ENCODE data around the gene AQP2. TPM values are rescaled to one million over a fixed set of nuclear protein-coding genes. Genes with fewer than 3 reads are reported as not detected.
"Not testable (repeated sequence)": the region's sequence is repeated elsewhere in the genome, so short reads cannot be mapped to it uniquely, and the experiment has no call there.

The AQP2 gene
- total RNA-seq, 1 experiment from 2014 or later = 0.10 TPM

DNA sequence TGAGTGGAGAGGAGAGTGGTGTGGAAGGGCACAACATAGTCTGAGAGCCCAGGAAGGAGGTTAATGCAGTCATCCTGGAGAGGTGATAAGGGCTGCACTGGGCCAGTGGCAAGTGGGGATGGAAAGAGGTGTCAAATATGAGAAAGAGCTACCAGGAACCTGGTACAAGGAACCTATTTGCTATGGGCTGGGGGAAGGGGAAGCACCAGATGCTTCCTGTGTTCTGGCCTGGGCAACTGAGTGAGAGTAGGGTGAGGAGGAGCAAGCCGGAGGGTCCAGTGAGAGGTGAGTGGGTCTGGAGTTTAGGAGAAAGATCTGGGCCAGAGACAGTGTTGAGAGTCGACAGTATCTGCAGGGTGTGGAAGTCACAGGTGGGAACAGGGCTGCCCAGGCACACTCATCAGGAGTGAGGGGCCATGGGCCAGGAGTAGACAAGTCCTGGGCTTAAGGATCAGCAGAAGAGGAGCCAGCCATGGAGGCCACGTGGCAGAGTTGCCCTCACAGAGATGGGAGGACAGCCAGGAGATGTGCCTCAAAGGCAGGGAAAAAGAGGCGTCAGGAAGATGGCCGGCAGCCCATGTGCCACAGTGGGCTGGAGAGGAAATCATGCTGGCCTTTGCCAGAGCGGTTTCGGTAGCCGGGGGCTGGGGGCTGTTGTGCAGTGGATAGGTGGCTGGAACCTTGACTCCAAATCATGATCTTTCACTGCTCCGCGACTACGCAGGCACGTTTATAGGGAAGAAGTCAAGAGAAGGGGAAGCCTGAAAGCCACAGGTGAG lies 19.3 kb downstream of the AQP2 start:
- DNase-seq (ENCODE audit: low spot score) = no peak

DNA sequence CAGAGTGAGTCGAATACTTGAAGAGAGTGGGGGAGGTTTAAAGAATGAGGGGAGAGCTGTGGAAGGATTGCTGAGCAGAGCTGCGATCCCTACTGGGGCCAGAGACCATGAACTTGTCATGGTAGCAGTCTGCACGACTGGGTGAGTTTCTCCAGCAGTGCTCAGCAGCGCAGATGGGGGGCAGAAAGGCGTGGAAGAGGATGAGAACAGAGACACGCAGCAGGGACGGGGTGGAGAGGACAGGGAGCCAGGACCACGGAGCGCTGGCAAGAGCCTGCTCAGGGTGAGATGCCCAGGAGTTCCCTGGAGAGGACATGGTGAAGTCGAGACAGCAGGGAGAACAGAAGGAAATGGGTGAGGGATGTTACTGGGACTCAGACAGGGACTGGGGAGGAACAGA lies 20.1 kb downstream of the AQP2 start:
- DNase-seq (ENCODE audit: low spot score) = no peak

DNA sequence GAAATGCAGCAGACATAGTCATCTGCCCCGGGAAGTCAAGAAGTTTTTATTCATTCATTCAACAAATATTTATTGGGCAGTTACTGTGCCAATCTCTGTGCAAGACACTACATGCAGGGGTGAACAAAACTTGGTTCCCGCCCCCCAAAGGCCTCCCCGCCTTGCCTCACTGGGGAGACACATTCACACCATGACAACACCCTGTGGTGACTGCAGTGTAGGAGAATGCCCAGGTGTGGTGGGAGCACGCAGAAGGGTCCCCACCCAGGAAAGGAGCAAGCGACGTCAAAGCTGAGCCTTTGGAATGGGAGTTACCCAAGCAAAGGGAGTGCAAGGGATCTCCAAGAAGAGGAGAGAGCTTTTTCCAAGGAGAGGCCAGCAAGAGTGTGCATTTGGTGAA lies 20.6 kb downstream of the AQP2 start:
- no peak for DNase-seq (ENCODE audit: low spot score)

DNA sequence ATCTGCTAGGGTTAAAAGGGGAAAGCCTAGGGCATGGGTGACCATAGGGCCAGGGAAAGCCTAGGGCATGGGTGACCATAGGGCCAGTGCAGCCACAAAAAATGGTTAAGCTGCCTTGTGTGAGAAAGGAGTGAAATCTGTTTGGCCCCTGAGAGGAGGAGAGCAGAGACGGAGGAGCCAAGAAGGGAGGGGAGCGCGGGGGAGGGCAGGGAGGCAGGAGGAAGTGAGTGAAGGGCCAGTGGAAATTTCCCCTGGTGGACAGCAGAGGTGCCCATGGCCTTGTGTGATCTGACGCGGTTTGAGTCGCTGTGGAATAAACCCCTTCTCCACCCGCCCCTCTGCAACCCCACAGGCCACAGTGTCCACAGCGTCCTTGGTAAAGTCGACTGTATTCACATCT lies 21.6 kb downstream of the AQP2 start:
- no peak for DNase-seq (ENCODE audit: low spot score)

DNA sequence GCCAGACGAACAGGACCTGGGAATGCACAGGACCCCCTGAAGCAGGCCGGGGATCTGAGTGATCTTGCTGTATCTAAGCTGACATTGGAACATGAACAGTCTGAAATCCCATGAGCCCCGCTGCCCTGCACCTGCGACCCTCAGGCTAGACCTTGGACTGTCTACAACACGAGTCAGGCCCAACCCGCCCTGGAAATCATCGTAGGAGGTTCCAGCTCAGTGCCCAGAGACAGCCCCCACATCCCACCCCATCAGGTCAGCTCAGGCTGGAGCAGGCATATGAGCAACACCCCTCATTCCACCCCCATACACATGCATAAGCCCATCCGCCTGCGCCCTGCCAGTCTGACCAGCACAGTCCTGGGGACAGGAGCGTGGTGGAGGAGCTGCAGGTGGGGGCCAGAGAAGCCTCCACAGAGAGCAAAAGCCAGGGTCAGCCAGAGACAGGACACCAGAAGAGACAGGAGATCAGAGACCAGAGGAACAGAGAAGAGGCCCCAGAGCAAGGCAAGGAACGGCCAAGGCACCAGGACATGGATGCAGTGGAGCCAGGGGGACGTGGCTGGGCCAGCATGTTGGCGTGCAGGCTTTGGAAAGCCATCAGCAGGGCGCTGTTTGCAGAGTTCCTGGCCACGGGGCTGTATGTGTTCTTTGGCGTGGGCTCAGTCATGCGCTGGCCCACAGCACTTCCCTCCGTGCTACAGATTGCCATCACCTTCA lies 22.3 kb downstream of the AQP2 start, which contains the start of gene AQP6:
AQP6 (plus strand) TSS at position 307 of the 720 bp plus-strand sequence; CDS start at position 534, 227 bp downstream.
- DNase-seq (ENCODE audit: low spot score) = no peak

DNA sequence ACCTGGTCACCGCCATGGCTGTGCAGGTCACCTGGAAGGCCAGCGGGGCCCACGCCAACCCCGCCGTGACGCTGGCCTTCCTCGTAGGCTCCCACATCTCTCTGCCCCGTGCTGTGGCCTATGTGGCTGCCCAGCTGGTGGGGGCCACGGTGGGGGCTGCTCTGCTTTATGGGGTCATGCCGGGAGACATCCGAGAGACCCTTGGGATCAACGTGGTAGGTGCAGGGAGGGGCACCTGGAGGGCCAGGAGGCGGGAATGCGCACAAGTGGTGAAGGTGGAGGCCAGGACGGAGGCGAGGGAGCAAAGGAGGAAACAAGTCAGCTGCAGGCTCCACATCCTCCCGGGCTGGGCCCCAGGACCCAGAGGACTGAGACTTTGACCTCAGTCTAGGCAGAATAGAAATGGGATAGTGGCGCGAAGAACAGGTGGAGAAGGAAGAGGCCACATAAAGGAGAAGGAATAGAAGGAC lies 22.9 kb downstream of the AQP2 start:
- no peak for DNase-seq (ENCODE audit: low spot score)

DNA sequence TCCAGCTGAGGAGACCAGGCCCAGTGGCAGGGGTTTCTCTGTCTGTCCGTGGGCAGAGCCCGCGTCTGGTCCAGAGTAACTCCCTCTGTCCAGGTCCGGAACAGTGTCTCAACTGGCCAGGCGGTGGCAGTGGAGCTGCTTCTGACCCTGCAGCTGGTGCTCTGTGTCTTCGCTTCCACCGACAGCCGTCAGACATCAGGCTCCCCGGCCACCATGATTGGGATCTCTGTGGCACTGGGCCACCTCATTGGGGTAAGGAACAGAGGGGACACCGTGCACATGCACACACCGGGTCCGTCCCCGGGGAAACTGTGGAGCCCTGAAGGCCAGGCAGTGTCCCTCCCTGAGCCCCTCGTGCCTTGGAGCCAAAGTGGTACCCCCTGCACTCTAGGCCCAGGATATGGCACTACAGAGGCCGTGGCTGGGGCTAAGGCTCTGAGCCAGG lies 23.7 kb downstream of the AQP2 start:
- no peak for DNase-seq (ENCODE audit: low spot score)

DNA sequence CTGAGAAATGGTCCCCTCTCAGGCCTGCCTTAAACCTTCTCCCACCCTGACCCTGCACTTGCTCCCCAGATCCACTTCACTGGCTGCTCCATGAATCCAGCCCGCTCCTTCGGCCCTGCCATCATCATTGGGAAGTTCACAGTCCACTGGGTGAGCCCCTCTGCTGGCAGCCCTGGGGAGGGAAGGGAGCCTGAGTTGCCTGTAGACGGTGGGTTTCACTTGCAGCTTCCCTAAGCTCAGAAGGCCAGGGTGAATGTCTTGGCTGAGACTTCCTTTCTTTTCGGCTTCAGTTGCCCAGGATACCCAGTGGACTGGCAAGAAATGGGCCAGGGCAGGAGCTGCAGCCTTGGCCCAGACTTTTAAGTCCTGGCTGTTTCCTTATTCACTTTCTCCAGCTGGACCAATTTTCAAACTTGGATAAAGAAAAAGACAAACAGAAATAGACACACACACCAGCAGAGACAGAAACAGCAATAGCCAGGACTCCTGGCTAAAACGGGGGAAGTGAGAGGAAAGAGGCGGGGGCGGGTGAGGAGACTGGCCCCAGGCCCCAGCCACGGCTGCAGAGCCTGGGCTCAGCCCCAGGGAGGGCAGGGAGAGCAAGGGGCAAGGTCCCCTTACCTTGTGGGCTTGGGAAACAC lies 24.3 kb downstream of the AQP2 start:
- DNase-seq (ENCODE audit: low spot score) = no peak

DNA sequence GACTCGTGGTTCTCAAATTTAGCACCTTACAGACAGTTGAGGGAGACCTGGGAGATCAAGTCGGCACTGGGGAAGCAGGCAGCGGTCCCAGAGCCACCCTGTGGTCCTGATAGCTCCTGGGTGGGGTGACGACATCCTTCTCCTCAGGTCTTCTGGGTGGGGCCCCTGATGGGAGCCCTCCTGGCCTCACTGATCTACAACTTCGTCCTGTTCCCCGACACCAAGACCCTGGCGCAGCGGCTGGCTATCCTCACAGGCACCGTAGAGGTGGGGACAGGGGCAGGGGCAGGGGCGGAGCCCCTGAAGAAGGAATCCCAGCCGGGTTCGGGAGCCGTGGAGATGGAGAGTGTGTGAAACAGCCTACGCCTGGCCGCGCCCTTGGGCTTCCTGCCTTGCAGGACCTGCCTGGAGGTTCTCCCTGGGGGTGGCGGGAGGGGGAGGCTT lies 24.8 kb downstream of the AQP2 start:
- no peak for DNase-seq (ENCODE audit: low spot score)

DNA sequence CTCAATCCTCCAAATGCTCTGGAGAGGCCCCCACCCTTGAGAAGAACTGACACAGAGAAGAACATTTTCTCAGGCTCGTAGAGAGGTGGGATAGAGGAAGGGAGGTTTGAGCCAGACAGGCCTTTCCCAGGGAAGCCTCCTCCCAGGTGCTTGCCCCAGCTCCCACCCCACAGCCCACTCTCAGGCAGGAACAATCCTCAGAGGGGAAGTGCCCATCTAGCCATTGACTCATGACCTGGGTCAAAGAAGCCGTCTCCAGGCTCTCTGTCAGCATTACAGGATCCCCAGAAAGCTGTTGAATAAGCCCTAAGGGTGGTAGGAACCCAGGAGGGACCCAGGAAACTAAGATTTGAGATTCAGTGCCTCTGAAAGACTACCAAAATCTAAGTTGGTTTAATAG lies 26.0 kb downstream of the AQP2 start:
- no peak for DNase-seq (ENCODE audit: low spot score)

DNA sequence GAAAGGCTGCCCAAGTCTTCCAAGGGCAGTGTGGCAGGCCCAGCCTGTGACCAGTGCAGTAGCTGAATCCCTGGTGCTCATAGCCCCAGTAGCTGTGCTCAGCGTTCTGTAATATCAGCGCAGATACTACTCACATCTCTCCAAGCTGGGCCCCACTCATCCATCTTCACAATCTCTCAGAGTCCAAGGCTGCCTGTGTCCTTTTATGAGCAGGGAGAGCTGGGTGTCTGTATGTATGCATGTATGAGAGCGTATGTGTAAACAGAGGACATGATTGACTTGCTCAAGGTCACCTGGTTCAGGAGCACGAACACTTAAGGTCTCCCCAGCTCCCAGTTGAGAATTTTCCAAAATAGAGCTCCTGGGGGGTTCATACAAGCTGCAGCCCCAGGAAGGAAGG lies 27.6 kb downstream of the AQP2 start:
- no peak for DNase-seq (ENCODE audit: low spot score)

DNA sequence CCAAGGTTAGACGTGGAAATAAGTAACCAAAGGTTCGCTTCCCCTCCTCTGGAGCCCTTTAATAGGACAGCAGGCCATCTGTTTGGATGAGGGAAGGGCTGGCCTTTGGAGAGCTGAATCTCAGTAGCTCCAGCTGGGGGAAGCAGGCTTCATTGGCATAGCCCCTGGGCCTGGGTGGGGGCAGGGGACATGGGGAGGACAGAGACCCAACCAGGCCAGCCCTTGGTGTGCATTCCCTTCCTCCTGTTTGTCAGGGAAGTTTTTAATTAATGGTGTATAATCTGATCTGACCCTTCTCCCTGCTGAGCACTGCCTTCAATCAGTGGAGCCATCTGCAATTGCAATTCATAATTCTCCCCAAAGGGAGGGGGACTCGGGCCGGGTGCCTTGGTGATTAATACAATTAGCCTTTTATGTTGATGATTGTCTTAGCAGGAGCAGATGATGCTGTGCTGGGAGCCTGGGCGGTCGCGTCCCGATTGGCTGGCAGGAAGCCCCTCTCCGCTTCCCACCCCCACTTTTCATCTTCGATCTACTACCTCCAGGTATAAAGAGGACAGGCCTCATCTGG lies 28.6 kb downstream of the AQP2 start:
- DNase-seq (ENCODE audit: low spot score) = no peak

DNA sequence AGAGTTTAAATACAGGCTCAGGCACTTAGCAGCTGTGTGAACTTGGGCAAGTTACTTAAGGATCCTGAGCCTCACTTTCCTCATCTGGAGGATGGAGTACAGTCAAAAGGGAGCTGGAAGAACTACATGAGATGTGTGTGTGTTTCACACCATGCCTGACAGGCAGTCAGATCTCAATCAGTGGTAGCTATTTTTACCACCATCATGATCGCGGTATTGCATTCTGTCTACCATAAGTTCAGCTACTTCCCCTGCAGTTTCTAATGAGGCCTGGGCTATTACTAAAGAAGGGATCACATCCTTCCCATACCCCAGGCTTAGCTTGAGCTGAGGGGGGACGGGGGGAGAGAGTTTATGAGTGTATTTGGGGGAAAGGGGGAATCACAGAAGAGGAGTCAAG lies 29.3 kb downstream of the AQP2 start:
- DNase-seq (ENCODE audit: low spot score) = no peak

DNA sequence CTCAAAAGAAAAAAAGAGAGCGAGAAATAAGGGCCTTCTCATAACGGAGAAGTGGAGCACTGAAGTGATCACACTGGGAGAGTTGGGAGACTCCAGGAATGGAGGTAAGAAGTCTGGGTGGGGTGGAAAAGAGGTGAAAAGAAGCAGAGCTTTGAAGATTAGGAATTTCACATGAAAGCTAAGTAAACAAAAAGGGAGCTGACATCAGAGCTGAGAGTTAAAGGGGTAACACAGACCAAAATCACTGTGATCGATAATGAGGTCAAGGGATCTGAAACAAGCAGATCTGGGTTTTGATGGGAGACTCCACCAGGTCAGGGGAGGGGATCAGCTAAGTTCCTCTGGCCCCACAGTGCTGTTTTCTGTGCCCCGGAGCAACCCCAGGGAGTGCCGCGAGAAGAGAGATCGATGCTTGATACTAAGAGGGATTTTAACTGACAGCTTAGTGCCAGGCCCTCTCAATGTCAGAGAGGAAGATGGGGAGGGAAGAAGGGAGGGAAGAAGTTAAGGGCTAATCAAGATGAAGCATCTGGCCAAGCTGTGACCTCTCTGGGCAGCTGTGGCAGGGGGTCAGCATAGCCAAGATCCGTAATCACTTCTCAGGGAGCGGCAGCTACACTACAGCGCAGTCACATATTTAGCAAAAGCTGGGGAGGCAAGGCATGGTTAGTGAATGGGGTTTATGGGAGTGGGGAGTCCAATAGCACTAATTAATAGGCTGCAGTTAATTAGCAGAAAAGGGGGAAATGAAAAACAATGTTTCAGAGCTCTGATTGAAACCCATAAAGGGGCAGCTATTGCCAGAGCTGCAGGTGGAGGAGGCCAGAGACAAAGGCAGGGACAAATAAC lies 30.2 kb downstream of the AQP2 start:
- DNase-seq (ENCODE audit: low spot score) = no peak

DNA sequence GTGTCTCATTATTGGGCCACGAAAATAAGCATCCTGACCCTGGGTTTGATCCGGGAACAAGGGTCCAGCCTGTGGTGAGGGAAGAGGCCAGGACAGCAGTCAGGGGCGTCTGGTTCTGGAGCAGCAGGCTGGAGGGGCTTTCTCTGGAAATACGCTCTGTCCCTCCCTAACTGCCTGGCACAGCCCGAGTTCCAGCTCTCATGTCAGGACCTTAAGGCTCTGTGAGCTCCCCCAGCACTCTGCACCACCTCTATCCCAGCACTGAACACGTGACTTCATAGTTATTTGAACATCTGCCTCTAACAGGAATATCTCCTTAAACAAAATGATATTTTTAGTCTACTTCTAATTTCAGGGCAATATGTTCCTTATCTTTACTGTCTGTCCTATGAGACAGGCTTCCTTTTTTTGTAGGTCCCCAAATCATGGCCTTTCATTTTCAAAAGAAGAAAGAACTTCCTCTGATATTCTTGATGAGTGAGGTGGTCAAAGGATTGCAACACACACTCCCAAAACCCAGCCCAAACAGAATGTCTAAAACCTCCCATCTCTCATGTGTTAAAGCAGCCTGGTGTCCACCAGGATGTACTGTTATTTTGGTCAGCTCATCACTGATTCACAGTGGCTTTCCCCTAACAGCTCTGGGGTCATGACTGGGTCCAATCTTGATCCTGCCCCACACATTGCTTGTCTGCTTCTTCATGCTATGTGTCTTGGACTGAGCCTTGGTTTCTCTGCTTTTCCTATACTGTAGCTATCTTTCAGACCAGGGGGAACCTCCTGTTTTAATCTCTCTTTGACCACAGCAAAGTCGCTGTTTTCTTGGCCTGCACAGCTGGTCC lies 31.9 kb downstream of the AQP2 start:
- DNase-seq (ENCODE audit: low spot score) = no peak

DNA sequence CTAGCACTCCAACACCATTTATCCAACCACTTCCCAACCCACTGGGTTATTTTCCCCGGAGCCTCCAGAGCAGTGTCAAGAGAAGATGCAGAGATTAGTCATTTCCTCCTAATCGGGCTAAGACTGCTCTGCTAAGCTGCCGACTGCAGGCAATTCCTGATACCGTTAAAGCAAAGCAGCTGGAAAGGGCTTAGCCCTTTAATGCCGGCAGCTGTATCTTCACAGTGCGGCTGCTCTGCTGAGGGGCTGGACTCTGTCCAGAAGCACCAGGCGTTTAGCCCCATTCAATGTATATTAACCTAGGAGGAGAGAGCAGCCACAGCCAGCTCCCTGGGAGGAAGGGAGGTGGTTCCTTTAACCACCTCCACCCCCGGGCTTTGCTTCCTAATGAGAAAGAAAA lies 33.4 kb downstream of the AQP2 start:
- DNase-seq (ENCODE audit: low spot score) = no peak

DNA sequence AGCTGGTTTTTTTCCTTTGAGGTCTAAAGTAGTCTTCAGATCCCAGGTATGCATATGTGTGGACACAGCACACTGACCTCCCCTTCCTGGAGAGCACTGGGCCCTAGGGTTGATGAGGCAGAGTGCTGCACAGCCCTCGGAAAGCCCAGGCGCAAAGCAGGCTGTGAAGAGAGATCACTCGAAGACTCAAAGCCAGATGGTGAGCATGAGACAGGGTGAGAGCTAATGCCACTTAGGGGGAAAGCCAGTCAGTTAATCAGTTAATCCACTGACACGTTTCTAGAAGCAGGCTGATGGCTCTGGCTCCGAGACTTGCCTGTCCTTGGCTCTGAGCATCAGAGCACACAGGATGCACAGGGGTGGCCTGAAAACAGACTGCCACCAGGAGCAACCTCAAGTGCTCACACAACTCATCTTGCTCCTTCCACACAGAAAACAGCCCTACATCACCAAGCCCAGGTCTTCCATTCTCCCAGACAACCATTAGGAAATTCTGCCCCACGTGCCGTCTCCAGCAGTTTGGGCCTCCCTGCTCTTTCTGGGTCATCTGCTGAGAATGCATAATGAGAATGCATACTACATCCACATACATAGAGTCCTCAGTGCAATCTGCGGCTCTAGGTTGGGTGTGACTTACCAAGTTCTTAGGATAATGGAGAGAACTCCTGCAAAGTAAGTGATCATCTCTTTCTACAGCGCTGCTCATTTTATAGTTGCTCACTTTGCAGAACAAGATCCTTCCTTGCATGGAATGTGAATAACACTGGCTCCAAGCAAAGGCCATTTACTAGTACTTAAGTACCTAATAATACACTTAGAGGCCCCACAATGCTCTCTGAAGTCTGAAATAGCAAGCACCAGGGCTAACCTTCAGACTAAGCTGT lies 34.2 kb downstream of the AQP2 start:
- DNase-seq (ENCODE audit: low spot score) = no peak

DNA sequence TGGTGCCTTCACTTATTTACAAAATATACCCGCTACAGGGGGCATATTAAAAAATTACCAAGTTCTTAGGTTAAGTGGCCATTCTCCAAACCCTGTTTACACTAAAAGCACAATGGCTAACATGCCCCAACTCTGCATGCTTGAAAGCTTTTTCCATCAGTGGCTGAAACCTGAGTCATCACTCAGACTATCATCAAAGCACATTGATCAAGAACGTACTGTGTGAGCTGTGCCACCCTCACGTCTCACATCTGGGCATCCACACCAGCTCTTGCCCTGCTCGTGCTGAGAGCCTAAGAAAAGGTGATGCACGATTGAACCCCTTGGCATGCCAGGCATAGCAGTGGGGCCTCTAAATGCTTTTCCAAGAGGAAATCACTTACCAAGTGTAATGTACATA lies 35.4 kb downstream of the AQP2 start:
- no peak for DNase-seq (ENCODE audit: low spot score)

DNA sequence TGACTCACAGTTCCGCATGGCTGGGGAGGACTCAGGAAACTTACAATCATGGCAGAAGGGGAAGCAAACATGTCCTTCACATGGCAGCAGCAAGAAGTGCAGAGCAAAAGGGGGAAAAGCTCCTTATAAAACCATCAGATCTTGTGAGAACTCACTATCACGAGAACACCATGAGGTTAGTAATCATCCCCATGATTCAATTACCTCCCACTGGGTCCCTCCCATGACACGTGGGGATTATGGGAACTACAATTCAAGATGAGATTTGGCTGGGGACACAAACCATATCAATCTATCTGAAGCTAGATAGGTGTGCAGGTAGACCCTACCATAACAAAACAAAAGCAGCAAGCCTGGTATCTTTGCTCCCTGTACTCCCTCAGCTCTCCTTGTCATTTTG lies 35.9 kb downstream of the AQP2 start:
- not testable (repeated sequence) for DNase-seq (ENCODE audit: low spot score)

Measured in HT-29 (cell line).